Measurements from ENCODE around the gene EYA4.

GRCh38 chr6:133551436-133551835 is 310.3 kb downstream of the EYA4 start:
- TF ChIP-seq, protein P1, sequence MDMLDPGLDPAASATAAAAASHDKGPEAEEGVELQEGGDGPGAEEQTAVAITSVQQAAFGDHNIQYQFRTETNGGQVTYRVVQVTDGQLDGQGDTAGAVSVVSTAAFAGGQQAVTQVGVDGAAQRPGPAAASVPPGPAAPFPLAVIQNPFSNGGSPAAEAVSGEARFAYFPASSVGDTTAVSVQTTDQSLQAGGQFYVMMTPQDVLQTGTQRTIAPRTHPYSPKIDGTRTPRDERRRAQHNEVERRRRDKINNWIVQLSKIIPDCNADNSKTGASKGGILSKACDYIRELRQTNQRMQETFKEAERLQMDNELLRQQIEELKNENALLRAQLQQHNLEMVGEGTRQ (IDR thresholded peaks at IDR 0.05): no peak
- TF ChIP-seq, protein P2, sequence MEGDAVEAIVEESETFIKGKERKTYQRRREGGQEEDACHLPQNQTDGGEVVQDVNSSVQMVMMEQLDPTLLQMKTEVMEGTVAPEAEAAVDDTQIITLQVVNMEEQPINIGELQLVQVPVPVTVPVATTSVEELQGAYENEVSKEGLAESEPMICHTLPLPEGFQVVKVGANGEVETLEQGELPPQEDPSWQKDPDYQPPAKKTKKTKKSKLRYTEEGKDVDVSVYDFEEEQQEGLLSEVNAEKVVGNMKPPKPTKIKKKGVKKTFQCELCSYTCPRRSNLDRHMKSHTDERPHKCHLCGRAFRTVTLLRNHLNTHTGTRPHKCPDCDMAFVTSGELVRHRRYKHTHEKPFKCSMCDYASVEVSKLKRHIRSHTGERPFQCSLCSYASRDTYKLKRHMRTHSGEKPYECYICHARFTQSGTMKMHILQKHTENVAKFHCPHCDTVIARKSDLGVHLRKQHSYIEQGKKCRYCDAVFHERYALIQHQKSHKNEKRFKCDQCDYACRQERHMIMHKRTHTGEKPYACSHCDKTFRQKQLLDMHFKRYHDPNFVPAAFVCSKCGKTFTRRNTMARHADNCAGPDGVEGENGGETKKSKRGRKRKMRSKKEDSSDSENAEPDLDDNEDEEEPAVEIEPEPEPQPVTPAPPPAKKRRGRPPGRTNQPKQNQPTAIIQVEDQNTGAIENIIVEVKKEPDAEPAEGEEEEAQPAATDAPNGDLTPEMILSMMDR (IDR thresholded peaks at IDR 0.05): no peak
- TF ChIP-seq HMGXB4 (CRISPR knock-in tag; IDR thresholded peaks at IDR 0.05; ENCODE audit: borderline replicate concordance) (no peak), EP300 (IDR thresholded peaks at IDR 0.05) (no peak), HEYL (CRISPR knock-in tag; IDR thresholded peaks at IDR 0.05) (no peak), BHLHE40 (IDR thresholded peaks at IDR 0.05; ENCODE audit: low read depth, low read length) (no peak)
